Activated naive CD8-positive, alpha-beta T cell treated with anti-CD3 and anti-CD28 coated beads, Interleukin-2, amount 50 U/mL, for 16 hours (primary cell): ENCODE results near the gene RMND5B.
"Not testable (repeated sequence)": the region's sequence is repeated elsewhere in the genome, so short reads cannot be mapped to it uniquely, and the experiment has no call there.

Experiments used
- DNase-seq: peaks from one replicate; pipeline ENCODE4 v3.0.0-alpha.2; 2020; ENCODE audit warnings: low read depth, low spot score

RMND5B gene

DNA sequence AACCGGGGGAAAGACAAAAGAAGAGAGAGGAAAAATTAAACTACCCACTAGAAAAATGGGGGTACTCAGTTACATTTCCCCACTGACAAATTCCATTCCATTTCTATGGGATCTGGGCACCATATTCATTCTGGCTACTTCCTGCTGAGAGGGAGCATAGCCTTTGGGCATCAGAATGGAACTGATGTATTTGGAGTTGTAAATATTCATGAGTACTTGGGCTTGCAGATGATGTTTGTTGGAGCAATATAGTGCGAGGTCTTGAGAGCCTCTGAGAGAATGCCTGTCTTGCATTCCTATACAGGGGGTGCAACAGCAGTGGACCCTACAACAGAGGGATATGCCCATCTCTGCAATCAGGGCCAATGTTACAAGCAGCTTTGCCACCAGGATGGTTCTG is 39.6 kb downstream of the RMND5B start:
- DNase-seq: no peak

DNA sequence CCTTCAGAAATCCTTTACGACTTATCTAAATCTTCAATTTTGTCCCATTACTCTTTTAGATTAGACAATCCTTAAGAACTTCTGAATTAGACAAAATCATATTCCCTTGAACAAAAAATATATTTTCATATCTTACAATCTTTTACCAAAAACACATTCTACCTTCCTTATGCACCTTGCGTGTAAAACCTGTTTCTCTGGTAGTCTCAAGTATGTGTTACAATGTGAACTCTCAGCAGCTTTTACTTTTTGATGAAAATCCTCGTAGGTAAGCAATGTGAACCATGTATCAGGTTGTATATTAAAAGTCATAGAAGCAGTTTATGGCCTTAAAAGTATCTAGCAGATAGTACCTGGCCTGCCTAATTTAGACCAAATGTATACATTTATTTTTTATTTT is 43.6 kb downstream of the RMND5B start:
- DNase-seq: no peak

DNA sequence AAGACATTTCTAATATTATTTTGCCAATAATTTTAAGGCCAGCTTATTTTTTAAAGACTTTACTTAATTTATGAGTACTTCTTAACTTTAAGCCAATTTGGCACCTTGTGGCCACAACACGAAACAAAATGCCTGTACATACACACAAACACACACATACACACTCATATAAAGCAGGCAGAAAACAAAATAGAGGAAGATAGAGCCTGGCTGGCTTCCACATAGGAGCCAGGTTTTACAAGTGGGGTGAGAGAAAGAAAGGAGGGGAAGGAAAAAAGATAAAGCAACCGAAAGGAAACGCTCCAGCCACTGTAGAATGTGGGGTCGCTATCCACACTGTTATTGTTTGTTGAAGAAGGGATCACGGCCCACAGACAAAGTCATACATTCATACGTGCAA is 46.0 kb downstream of the RMND5B start:
- DNase-seq: no peak

- DNase-seq: no peak
Observed at GRCh38 chr5:178177569-178177968, 46.8 kb downstream of the RMND5B start.

GRCh38 chr5:178180141-178180863 is 49.5 kb downstream of the RMND5B start:
- DNase-seq: no peak

GRCh38 chr5:178182158-178182876 is 51.5 kb downstream of the RMND5B start:
- no peak for DNase-seq

DNA sequence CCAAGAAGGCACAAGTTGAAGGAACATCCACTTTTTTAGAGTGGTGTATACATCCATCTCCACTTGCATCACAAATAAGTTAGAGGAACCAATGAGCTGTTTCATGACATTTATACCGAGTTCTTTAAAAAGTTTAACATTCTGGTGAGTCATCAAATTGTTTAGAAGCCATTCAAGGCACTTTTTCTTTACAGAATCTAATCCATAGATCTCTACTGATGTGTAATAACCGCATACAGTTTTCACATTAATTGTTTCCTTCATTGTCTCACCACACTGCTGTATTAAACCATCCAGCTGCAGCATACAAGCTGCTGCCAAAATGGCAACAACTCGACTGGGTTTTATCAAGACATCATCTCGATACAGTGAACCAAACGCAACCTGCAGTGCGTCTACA is 55.6 kb downstream of the RMND5B start:
- DNase-seq: no peak

GRCh38 chr5:178187014-178187413 is 56.2 kb downstream of the RMND5B start, which contains the start of gene GMCL2:
Gene GMCL2, minus strand, starts transcription at chr5:178187371. Its CDS starts 72 bp downstream, at chr5:178187299.
- DNase-seq: no peak

DNA sequence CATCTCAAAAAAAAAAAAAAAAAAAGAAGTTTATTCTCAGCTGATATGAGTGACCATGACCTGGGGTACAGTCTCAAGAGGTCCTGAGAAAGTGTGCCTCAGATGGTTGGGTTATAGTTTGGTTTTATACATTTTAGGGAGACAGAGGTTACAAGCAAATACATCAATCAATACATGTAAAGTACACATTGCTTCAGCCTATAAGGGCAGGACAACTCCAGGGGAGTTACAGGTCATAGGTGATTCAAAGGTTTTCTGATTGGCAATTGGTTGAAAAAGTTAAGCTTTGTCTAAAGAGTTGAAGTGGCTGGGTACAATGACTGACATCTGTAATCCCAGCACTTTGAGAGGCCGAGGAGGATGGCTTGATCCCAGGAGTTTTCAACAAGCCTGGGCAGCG is 58.6 kb downstream of the RMND5B start:
- DNase-seq: no peak

GRCh38 chr5:178191661-178192060 is 60.8 kb downstream of the RMND5B start:
- DNase-seq: no peak

DNA sequence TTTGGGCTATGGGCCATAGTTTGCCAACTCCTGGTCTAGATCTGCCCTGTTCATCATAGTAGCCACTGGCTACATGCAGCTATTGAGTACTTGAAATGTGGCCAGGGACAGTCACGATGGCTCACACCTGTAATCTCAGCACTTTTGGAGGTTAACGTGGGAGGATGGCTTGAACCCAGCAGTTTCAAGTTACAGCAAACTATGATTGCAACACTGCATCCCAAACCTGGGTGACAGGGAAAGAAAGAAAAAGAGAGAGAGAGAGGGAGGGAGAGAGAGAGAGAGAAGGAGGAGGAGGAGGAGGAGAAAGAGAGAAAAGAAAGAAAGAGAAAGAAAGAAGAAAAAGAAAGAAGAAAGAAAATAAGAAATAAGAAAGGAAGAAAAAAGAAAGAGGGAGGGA is 61.4 kb downstream of the RMND5B start:
- DNase-seq: no peak

DNA sequence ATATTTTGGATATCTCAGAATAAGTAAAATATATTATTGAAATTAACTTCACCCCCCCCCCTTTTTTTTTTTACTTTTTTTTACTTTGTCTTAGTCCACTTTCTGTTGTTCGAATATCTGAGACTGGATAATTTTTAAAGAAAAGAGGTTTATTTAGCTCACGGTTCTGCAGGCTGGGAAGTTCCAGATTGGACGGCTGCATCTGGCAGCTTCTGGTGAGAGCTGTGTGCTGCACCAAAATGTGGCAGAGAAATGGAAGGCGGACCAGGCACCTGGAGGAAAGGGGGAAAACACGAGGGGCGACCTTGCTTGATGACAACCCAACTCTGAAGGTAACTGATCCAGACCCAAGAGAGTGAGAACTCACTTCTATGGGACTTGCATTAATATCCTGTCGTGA is 62.0 kb downstream of the RMND5B start:
- no peak for DNase-seq

- DNase-seq: no peak
Observed at GRCh38 chr5:178193251-178193809, 62.5 kb downstream of the RMND5B start.

GRCh38 chr5:178194026-178194425 is 63.2 kb downstream of the RMND5B start:
- DNase-seq: no peak

- DNase-seq: no peak
Observed at GRCh38 chr5:178196281-178196812, 65.5 kb downstream of the RMND5B start.

GRCh38 chr5:178196986-178197385 is 66.2 kb downstream of the RMND5B start:
- DNase-seq: no peak

DNA sequence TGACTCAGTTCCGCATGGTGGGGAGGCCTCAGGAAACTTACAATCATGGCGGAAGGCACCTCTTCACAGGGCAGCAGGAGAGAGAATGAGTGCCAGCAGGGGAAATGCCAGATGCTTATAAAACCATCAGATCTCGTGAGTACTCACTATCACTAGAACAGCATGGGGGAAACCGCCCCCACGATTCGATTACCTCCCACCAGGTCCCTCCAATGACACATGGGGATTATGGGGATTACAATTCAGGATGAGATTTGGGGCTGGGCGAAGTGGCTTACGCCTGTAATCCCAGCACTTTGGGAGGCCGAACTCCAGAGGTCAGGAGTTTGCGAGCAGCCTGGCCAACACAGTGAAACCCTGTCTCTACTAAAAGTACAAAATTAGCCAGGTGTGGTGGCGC is 67.3 kb downstream of the RMND5B start:
- not testable (repeated sequence) for DNase-seq

DNA sequence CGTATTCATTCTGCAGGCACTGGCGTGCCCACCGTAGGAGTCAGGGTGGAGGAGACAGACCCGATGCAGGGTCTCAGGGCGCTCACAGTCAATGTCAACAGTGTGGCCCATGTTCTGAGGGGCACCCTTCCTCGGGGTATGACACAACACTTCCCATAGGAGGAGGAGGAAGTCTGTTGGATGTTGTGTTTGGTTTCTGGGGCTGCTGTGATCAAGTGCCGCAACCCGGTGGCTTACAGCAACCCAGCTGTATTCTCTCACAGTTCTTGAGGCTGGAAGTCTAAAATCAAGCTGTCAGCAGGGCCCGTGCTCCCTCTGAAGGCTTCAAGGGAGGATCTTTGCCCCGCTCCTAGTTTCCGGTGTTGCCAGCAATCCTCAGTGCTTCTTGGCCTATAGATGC is 67.9 kb downstream of the RMND5B start:
- DNase-seq: no peak

DNA sequence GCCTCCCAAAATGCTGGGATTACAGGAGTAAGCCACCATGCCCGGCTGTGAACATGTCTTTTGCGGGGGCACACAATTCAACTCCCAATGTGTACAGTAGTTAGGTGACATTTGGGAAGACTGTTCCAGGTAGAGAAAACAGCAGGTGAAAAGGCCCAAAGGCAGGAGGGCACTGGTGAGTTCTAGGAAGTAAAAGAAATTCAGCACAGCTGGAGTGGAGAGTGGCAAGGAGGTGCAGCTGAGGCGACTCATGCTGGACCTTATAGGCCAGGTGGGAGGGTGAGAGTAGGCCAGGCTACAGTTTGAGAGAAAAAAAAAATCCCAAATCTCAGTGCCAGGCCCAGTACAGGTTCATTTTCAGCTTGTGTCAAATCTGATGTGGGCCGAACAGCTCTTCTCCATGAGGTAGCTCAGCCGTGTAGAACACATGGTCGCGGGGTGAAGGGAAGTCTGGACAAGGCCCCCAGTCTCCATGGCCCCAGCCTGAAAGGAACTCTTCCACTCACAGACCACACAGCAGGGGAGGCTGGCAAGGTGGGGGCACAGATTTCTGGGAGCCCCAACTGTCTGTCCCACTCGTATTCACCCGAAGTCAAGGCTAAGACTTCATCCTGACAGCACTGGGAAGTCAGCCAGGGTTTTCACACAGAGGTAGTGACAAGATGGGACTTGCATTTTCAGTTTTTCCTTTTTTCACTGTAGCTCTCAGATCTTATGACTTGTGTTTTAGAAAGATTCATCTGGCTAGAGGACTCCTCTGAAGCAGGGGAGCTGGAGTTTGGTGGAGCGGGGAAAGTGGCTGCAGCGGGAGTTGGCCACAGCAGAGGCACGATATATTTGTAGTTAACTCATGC is 69.0 kb downstream of the RMND5B start:
- no peak for DNase-seq
